ENCODE data around the gene MAP3K15.

MAP3K15 gene

DNA sequence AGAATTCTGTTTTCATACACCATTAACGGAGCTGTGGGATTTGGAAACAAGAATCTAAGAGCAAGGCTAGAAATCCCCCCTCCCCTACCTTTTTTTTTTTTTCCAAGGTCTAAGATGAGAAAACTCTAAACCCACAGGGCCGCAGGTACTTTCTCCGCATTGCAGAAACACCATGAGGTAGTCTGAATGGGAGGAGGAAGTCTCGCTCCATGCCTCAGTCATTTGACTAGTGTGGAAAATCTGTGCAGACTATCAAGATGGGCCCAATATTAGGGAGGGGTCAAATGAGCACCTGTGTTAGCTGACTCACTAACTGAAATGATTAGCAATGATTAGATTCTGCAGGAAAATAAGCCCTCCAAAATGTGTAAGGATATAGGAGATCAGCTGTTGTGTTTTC, 40.9 kb upstream of the MAP3K15 start:
- TF ChIP-seq, protein P1, sequence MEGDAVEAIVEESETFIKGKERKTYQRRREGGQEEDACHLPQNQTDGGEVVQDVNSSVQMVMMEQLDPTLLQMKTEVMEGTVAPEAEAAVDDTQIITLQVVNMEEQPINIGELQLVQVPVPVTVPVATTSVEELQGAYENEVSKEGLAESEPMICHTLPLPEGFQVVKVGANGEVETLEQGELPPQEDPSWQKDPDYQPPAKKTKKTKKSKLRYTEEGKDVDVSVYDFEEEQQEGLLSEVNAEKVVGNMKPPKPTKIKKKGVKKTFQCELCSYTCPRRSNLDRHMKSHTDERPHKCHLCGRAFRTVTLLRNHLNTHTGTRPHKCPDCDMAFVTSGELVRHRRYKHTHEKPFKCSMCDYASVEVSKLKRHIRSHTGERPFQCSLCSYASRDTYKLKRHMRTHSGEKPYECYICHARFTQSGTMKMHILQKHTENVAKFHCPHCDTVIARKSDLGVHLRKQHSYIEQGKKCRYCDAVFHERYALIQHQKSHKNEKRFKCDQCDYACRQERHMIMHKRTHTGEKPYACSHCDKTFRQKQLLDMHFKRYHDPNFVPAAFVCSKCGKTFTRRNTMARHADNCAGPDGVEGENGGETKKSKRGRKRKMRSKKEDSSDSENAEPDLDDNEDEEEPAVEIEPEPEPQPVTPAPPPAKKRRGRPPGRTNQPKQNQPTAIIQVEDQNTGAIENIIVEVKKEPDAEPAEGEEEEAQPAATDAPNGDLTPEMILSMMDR (IDR thresholded peaks at IDR 0.05) = no peak
- TF ChIP-seq ZFX (IDR thresholded peaks at IDR 0.05; ENCODE audit: borderline replicate concordance) = no peak
- H3K27ac ChIP-seq = no peak overlapping the region

DNA sequence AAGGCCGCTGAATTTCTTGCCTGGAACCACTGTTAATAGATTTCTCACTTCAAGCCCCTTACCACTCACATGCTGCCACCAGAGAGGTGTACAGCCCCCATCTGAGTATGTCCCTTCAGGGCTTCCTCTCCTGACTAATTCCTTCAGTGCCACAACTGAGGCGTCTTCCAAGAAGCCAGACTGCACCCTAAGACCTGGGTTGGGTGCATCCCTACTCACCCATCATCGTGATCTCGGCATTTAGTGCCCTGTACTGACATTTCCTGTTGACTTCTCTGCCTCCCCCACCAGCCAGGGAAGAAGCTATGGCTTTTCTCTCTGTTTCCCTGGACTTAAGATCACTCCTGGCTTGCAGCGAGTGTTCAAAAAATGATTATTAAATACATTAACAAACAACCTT, 40.4 kb upstream of the MAP3K15 start:
- H3K27ac ChIP-seq = no peak overlapping the region
- TF ChIP-seq, protein P1 (IDR thresholded peaks at IDR 0.05) = no peak
- TF ChIP-seq ZFX (IDR thresholded peaks at IDR 0.05; ENCODE audit: borderline replicate concordance) = no peak

DNA sequence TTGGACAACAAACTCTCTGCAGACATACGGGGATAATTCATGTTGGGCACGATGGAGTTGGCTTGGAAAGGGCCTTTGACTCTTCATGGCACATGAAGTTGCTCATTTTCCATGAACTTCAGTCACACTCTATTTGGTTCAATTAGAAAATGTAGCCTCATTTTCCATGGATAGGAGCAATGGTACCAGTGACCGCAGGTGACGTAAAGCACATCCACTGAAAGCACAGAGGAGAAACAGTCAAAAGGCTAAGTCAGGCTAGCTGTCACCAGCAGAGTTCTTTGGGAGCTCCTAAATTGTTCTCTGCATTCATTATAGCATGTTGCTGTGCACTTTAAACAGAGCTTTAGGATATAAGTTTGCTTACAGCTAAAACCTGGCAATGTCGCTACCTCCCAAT, 39.9 kb upstream of the MAP3K15 start:
- no peak overlapping the region for H3K27ac ChIP-seq
- no peak for TF ChIP-seq ZFX (IDR thresholded peaks at IDR 0.05; ENCODE audit: borderline replicate concordance)
- TF ChIP-seq, protein P1 (IDR thresholded peaks at IDR 0.05) = no peak

DNA sequence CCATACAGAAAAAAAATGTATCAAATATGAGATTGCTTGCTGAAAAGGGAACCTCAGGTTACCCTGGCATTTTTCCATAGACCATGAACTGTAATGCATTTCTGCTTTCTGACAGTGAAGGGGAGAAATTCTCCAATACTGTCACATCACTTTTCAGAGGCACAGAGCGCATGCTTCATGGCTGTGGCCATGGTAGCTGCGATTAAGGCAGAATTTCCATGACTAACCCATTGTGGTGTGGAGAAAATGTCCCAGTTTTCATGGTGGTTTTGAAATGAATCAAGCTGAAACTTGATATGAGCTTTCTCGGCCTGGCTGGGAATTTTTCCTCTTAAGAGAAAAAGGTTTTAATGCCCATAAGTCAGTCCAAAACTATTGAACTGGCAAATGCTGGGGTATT, 39.5 kb upstream of the MAP3K15 start:
- H3K27ac ChIP-seq = no peak overlapping the region
- TF ChIP-seq, protein P1 (IDR thresholded peaks at IDR 0.05) = no peak
- no peak for TF ChIP-seq ZFX (IDR thresholded peaks at IDR 0.05; ENCODE audit: borderline replicate concordance)

DNA sequence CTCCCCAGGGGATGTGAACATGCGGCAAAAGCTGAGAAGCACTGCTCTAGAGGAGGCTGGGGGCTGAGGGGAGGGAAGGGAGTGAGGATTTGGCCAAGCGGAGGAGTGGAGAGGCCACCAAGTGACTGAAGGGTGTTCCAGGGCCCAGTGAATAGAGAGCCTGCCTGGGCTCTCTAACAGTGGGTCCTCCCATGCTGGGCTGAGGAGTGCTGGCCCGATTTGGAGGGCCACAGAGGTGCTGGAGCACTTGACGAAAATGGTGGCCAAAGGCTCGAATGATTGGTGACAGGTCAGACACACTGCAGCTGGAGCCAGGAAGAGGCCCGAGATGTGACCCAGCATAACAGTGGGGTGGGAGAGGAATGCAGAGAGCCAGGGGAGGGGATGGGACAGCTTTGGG, 37.5 kb upstream of the MAP3K15 start:
- TF ChIP-seq, protein P1 (IDR thresholded peaks at IDR 0.05) = no peak
- TF ChIP-seq ZFX (IDR thresholded peaks at IDR 0.05; ENCODE audit: borderline replicate concordance) = no peak
- H3K27ac ChIP-seq = no peak overlapping the region

DNA sequence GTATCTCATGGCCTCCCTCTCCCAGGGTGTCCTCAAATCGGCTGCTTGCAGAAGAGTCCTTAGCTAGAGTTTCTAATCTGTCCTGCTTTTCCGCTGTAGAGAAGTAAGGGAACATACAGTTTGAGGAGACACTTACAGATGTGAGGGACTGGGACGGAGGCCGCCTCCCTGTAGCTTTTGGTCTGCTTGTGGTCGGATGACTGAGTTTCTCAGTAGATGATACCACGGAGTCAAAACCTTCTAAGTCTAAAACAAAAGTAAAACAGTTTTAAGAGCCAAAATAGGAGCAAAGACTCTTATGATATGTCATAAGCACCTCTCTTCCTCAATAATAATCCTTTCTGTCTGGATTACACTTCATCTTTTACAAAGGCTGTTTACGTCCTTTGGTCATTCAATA, 34.5 kb upstream of the MAP3K15 start:
- H3K27ac ChIP-seq = no peak overlapping the region

DNA sequence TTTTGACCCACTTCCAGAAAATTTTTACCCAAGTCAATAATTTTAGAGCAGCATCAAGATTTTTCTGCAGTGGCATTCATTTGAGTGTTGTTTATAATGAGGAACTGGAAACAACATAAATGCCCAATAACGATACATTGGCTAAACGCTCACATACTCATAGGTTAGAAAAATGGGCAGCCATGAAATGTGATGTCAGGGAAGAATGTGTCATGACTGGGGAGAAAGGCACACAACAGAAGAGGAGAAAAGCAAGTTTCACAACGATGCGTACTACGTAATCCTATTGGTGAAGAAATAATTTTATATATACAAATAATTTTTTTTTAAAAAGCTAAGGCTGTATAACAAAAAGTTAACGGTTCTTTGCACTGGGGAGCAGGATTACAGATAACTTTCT, 33.6 kb upstream of the MAP3K15 start:
- no peak overlapping the region for H3K27ac ChIP-seq
- TF ChIP-seq, protein P1 (IDR thresholded peaks at IDR 0.05) = no peak
- TF ChIP-seq ZFX (IDR thresholded peaks at IDR 0.05; ENCODE audit: borderline replicate concordance) = no peak

More for the DNA sequence above, 34.5 kb upstream of the MAP3K15 start:
- no peak for TF ChIP-seq ZFX (IDR thresholded peaks at IDR 0.05; ENCODE audit: borderline replicate concordance)
- TF ChIP-seq, protein P1 (IDR thresholded peaks at IDR 0.05) = no peak
